MCF 10A (cell line): ENCODE data around the gene ARHGAP18. TPM values are rescaled to one million over a fixed set of nuclear protein-coding genes. Genes with fewer than 3 reads are reported as not detected.
A peak's percentile ranks its signal among the peaks of the same experiment; 100 is the strongest.

Experiments used
- BruUV-seq: library from RNA; stranded (reverse); fragments of 400-500 nt; replicated peaks from 2 replicates; lab custom pipeline; 2021; lab: Mats Ljungman, UMichigan
- CTCF ChIA-PET: fragments of 300-600 bp; sonication (Branson Sonifier 250); formaldehyde crosslinking; extraction: SDS; loops from one replicate; lab custom pipeline; 2021; ENCODE audit warnings: antibody characterized with exemption, inconsistent platforms; lab: Yijun Ruan, JAX
- POLR2A ChIA-PET: fragments of 300-600, 350-650 bp; sonication (Branson Sonifier 250); formaldehyde crosslinking; extraction: SDS; loops from one replicate; lab custom pipeline; 2020; ENCODE audit warnings: antibody characterized with exemption, inconsistent platforms; lab: Yijun Ruan, JAX
- DNase-seq: peaks from one replicate; pipeline ENCODE4 v3.0.0-alpha.2; 2018; ENCODE audit not compliant: unreplicated experiment
- H3K27ac Mint-ChIP-seq: one replicate; pipeline ENCODE4 v1.8.0; 2022; ENCODE audit warnings: mild to moderate bottlenecking, low read depth, mixed read lengths; ENCODE audit not compliant: unreplicated experiment
- H3K27me3 Mint-ChIP-seq: one replicate; pipeline ENCODE4 v1.8.0; 2022; ENCODE audit warnings: mixed read lengths; ENCODE audit not compliant: insufficient read depth, unreplicated experiment
- H3K36me3 Mint-ChIP-seq: one replicate; pipeline ENCODE4 v1.8.0; 2022; ENCODE audit warnings: mild to moderate bottlenecking, moderate library complexity, mixed read lengths; ENCODE audit not compliant: insufficient read depth, unreplicated experiment
- H3K4me1 Mint-ChIP-seq: one replicate; pipeline ENCODE4 v1.8.0; 2022; ENCODE audit warnings: mixed read lengths; ENCODE audit not compliant: insufficient read depth, unreplicated experiment
- H3K4me3 Mint-ChIP-seq: one replicate; pipeline ENCODE4 v1.8.0; 2022; ENCODE audit warnings: mild to moderate bottlenecking, moderate library complexity, mixed read lengths; ENCODE audit not compliant: unreplicated experiment
- H3K9me3 Mint-ChIP-seq: one replicate; pipeline ENCODE4 v1.8.0; 2022; ENCODE audit warnings: mixed read lengths; ENCODE audit not compliant: unreplicated experiment
- intact Hi-C: fragments of 100-400 bp; cut with micrococcal nuclease; formaldehyde crosslinking; loops from 2 replicates; pipeline ENCODE4 v1.14.1; 2022
- total RNA-seq: library from RNA; stranded (reverse); gene quantifications from 2 replicates; pipeline ENCODE4 v1.2.3, GENCODE V29; 2022
- TF ChIP-seq, protein P1 (sequence below): fragments of 200-600 bp; IDR thresholded peaks from one replicate; pipeline ENCODE4 v1.8.0; 2022; ENCODE audit warnings: antibody characterized with exemption, mild to moderate bottlenecking; ENCODE audit not compliant: unreplicated experiment

ARHGAP18 gene
- total RNA-seq, 1 experiment from 2014 or later: 22.9 TPM

DNA sequence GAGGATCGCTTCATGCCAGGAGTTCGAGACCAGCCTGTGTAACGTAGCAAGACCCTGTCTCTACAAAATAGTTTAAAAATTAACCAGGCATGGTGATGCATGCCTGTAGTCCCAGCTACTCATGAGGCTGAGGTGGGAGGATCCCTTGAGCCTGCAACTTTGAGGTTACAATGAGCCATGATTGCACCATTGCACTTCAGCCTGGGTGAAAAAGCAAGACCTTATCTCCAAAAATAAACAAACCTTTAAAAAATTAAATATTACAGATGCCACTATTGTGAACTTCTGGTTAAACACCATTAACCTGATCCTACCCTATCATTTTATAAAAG lies 116.8 kb downstream of the ARHGAP18 start:
- CTCF ChIA-PET: interaction anchor here (1.4 to 2.1 kb wide), 2 partner anchors 95 to 137 kb away, joined by 4 to 24 read pairs; no protein-coding TSS in a partner anchor
- DNase-seq: no peak

GRCh38 chr6:129592516-129593232 lies 117.3 kb downstream of the ARHGAP18 start:
- TF ChIP-seq, protein P1, sequence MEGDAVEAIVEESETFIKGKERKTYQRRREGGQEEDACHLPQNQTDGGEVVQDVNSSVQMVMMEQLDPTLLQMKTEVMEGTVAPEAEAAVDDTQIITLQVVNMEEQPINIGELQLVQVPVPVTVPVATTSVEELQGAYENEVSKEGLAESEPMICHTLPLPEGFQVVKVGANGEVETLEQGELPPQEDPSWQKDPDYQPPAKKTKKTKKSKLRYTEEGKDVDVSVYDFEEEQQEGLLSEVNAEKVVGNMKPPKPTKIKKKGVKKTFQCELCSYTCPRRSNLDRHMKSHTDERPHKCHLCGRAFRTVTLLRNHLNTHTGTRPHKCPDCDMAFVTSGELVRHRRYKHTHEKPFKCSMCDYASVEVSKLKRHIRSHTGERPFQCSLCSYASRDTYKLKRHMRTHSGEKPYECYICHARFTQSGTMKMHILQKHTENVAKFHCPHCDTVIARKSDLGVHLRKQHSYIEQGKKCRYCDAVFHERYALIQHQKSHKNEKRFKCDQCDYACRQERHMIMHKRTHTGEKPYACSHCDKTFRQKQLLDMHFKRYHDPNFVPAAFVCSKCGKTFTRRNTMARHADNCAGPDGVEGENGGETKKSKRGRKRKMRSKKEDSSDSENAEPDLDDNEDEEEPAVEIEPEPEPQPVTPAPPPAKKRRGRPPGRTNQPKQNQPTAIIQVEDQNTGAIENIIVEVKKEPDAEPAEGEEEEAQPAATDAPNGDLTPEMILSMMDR: no peak
- Mint-ChIP-seq H3K4me1 (no peaks in the 10 kb centered on the region), H3K27me3 (no peaks in the 10 kb centered on the region), H3K36me3 (peaks cover 10% of the 10 kb centered on the region), H3K4me3 (no peak overlapping the region), H3K9me3 (no peaks in the 10 kb centered on the region), H3K27ac (no peak overlapping the region)
- no TSS peak for BruUV-seq
- POLR2A ChIA-PET: no interaction called here
- intact Hi-C loops: no loop called here
- CTCF ChIA-PET: interaction anchor here (0.7 to 2.1 kb wide), 3 partner anchors 95 to 168 kb away, joined by 3 to 24 read pairs (median 4); no protein-coding TSS in a partner anchor
- DNase-seq: no peak

More for the DNA sequence above, 116.8 kb downstream of the ARHGAP18 start:
- no peak overlapping the region for H3K27ac Mint-ChIP-seq
- no peak overlapping the region for H3K4me3 Mint-ChIP-seq
- intact Hi-C loops: no loop called here
- no peaks in the 10 kb centered on the region for H3K4me1 Mint-ChIP-seq
- POLR2A ChIA-PET: no interaction called here
- no peaks in the 10 kb centered on the region for H3K27me3 Mint-ChIP-seq
- BruUV-seq: no TSS peak
- TF ChIP-seq, protein P1: no peak
- H3K36me3 Mint-ChIP-seq: peaks cover 10% of the 10 kb centered on the region
- no peaks in the 10 kb centered on the region for H3K9me3 Mint-ChIP-seq

DNA sequence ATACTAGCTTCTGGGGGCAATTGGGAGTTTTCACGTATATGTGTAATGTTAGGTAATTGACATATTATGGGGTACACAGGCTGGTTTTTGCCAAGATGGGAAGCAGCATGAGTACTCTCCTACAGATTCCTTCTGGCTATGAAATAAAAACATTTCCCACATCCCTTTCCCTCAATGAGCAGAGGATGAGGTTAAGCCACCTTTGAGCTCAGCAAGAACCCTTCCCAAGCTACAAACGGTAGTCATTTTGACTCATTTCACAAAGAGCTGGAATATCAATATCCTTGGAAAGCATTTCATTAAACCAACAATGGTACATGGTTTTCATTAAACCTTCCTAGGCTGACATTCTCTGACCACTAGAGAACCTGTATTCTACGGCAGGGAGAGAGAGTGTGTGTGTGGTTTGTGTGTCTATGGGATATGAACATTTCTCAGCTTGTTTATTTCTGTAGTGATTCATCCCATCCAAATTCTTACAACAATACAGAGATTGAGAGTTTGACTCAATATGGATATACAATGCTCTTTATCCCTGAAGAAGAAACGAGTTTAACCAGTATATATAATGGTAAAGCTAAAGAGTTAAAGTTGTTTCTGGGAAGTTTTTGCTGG lies 119.5 kb downstream of the ARHGAP18 start:
- TF ChIP-seq, protein P1: no peak
- peaks cover 12% of the 10 kb centered on the region for H3K36me3 Mint-ChIP-seq
- ChIA-PET POLR2A (interaction anchor here (0.6 to 1.8 kb wide), 3 partner anchors 8 to 865 kb away, joined by 3 to 5 read pairs (median 4); partner anchors contain the start of gene ARHGAP18), CTCF (interaction anchor here (0.6 to 2.5 kb wide), 12 partner anchors 7 to 726 kb away, joined by 3 to 12 read pairs (median 3); no protein-coding TSS in a partner anchor)
- intact Hi-C loops: no loop called here
- H3K27ac Mint-ChIP-seq: no peak overlapping the region
- H3K27me3 Mint-ChIP-seq: no peaks in the 10 kb centered on the region
- DNase-seq: peak; percentile 55
- no peaks in the 10 kb centered on the region for H3K9me3 Mint-ChIP-seq
- H3K4me3 Mint-ChIP-seq: no peak overlapping the region
- no TSS peak for BruUV-seq
- H3K4me1 Mint-ChIP-seq: no peaks in the 10 kb centered on the region

DNA sequence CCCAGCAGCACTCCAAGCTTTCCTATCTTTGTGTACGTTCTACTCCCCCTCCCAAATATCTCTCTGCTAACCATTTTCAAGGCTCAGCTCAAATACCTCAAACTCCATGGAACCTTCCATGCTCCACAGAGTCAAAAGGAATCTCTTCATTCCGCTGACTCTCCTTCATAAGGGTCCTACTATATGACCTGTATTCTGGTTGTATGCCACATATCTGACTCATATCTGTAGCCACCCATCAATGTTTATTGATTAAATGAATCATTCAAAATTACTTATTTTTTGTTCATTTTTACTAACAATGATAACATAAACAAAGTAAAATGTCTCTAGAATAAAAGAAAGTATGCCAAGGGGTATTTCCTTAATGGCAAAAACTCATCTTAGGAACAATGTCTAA lies 123.2 kb downstream of the ARHGAP18 start:
- no peaks in the 10 kb centered on the region for H3K9me3 Mint-ChIP-seq
- H3K4me1 Mint-ChIP-seq: no peaks in the 10 kb centered on the region
- no peak overlapping the region for H3K27ac Mint-ChIP-seq
- peaks cover 16% of the 10 kb centered on the region for H3K36me3 Mint-ChIP-seq
- no peak for DNase-seq
- TF ChIP-seq, protein P1: no peak
- intact Hi-C loops: no loop called here
- no TSS peak for BruUV-seq
- no peak overlapping the region for H3K4me3 Mint-ChIP-seq
- ChIA-PET CTCF (interaction anchor here (0.5 to 0.9 kb wide), 2 partner anchors 12 to 161 kb away, joined by 3 read pairs; no protein-coding TSS in a partner anchor), POLR2A (interaction anchor here (0.7 kb wide), 1 partner anchor 8 kb away, joined by 3 read pairs; no protein-coding TSS in a partner anchor)
- H3K27me3 Mint-ChIP-seq: no peaks in the 10 kb centered on the region
